Measurements from ENCODE around the gene MAST3. TPM values are rescaled to one million over a fixed set of nuclear protein-coding genes. Genes with fewer than 3 reads are reported as not detected.
"Not testable (repeated sequence)": the region's sequence is repeated elsewhere in the genome, so short reads cannot be mapped to it uniquely, and the experiment has no call there.

MAST3 gene
- total RNA-seq, 4 donors from 2014 or later, result 0.59 to 22.5 (median 3.8) TPM

- DNase-seq, result no peak
- H3K36me3 ChIP-seq, result no peaks in the 10 kb centered on the region
- intact Hi-C loops (cut with DNase I; ENCODE audit: low total_unique reads), result no loop called here
- no peaks in the 10 kb centered on the region for H3K9me3 ChIP-seq
- H3K27ac ChIP-seq, result no peak overlapping the region
- peaks cover 0 to 13% of the 10 kb centered on the region in 2 donors for H3K27me3 ChIP-seq
- no peak for TF ChIP-seq POLR2A (IDR thresholded peaks at IDR 0.05)
- no peak for TF ChIP-seq CTCF (IDR thresholded peaks at IDR 0.05)
- no peak overlapping the region for H3K4me3 ChIP-seq
- H3K4me1 ChIP-seq, result peaks cover 0 to 2% of the 10 kb centered on the region in 2 donors
Measured at GRCh38 chr19:18099623-18099995, 2.0 kb downstream of the MAST3 start.

GRCh38 chr19:18100710-18101109 is 3.1 kb downstream of the MAST3 start:
- H3K4me3 ChIP-seq, result no peak overlapping the region
- intact Hi-C loops (cut with DNase I; ENCODE audit: low total_unique reads), result no loop called here
- TF ChIP-seq POLR2A (IDR thresholded peaks at IDR 0.05), result no peak
- no peak for TF ChIP-seq CTCF (IDR thresholded peaks at IDR 0.05)
- H3K9me3 ChIP-seq, result no peaks in the 10 kb centered on the region
- peaks cover 0 to 2% of the 10 kb centered on the region in 2 donors for H3K4me1 ChIP-seq
- DNase-seq, result no peak
- H3K36me3 ChIP-seq, result no peaks in the 10 kb centered on the region
- no peak overlapping the region for H3K27ac ChIP-seq
- H3K27me3 ChIP-seq, result peaks cover 0 to 13% of the 10 kb centered on the region in 2 donors

DNA sequence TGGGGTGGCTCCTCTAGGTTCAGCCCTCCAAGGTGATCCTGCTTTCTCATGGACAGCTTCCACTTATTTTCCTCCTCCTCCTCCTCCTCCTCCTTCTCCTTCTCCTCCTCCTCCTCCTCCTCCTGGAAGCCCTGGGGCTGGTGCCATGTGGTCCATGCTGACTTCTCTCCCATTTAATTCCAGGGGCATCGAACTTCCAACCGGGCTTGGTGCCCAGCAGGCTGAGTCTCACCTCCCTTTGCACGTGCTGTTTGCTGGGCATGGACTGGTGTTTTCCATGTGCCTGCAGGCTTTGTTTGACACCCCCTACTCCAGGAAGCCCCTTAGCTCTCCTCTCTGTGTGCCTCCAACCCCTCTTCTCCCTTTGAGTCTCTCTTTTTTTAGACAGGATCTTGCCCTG is 3.7 kb downstream of the MAST3 start:
- no peaks in the 10 kb centered on the region for H3K9me3 ChIP-seq
- TF ChIP-seq POLR2A (IDR thresholded peaks at IDR 0.05) (no peak), CTCF (IDR thresholded peaks at IDR 0.05) (no peak)
- H3K27ac ChIP-seq, result no peak overlapping the region
- H3K4me1 ChIP-seq, result peaks cover 0 to 2% of the 10 kb centered on the region in 2 donors
- no peaks in the 10 kb centered on the region for H3K36me3 ChIP-seq
- H3K4me3 ChIP-seq, result no peak overlapping the region
- peaks cover 0 to 13% of the 10 kb centered on the region in 2 donors for H3K27me3 ChIP-seq
- intact Hi-C loops (cut with DNase I; ENCODE audit: low total_unique reads), result no loop called here
- DNase-seq, result no peak

GRCh38 chr19:18102916-18103542 is 5.5 kb downstream of the MAST3 start:
- no peak overlapping the region for H3K4me3 ChIP-seq
- no peaks in the 10 kb centered on the region for H3K9me3 ChIP-seq
- H3K36me3 ChIP-seq, result no peaks in the 10 kb centered on the region
- H3K4me1 ChIP-seq, result peaks cover 0 to 2% of the 10 kb centered on the region in 2 donors
- H3K27me3 ChIP-seq, result peaks cover 0 to 13% of the 10 kb centered on the region in 2 donors
- TF ChIP-seq POLR2A (IDR thresholded peaks at IDR 0.05), result no peak
- no peak for TF ChIP-seq CTCF (IDR thresholded peaks at IDR 0.05)
- no peak overlapping the region for H3K27ac ChIP-seq
- intact Hi-C loops (cut with DNase I; ENCODE audit: low total_unique reads), result no loop called here
- DNase-seq, result no peak

GRCh38 chr19:18104793-18105131 is 7.2 kb downstream of the MAST3 start:
- no peak overlapping the region for H3K27ac ChIP-seq
- no peaks in the 10 kb centered on the region for H3K9me3 ChIP-seq
- peak overlapping the region in 1 of 2 donors; percentile 7 for H3K4me3 ChIP-seq
- no peak for DNase-seq
- H3K36me3 ChIP-seq, result no peaks in the 10 kb centered on the region
- no peak for TF ChIP-seq CTCF (IDR thresholded peaks at IDR 0.05)
- TF ChIP-seq POLR2A (IDR thresholded peaks at IDR 0.05), result no peak
- peaks cover 0 to 2% of the 10 kb centered on the region in 2 donors for H3K4me1 ChIP-seq
- intact Hi-C loops (cut with DNase I; ENCODE audit: low total_unique reads), result no loop called here
- peaks cover 2 to 6% of the 10 kb centered on the region in 2 donors for H3K27me3 ChIP-seq

- H3K9me3 ChIP-seq; intact Hi-C loops (cut with DNase I; ENCODE audit: low total_unique reads); H3K36me3 ChIP-seq; H3K27ac ChIP-seq; H3K4me3 ChIP-seq; H3K4me1 ChIP-seq; DNase-seq; H3K27me3 ChIP-seq: not testable (repeated sequence)
Measured at GRCh38 chr19:18105259-18105658, 7.7 kb downstream of the MAST3 start.

Measured in uterus (tissue), 4 donors.